Testis (tissue), 2 donors: Measurements from ENCODE around the gene FOXF2.

Source experiments
- CTCF ChIP-seq, 3 experiments: fragments of 450-650 bp in 2 of 3; fragments of 200-600 bp in 1 of 3; sonication (generic) in 1 of 3; IDR thresholded peaks; one replicate each; pipeline ENCODE4 v1.5.1; 2016 to 2019; ENCODE audit warnings: antibody characterized with exemption in 3 of 3, mild to moderate bottlenecking in 2 of 3, moderate library complexity in 1 of 3
- POLR2A ChIP-seq: fragments of 450-650 bp; IDR thresholded peaks from one replicate; pipeline ENCODE4 v1.6.1; 2017; ENCODE audit warnings: antibody characterized with exemption, mild to moderate bottlenecking, moderate library complexity

- no peak for TF ChIP-seq CTCF (IDR thresholded peaks at IDR 0.05)
- no peak for TF ChIP-seq POLR2A
Measured at GRCh38 chr6:1438471-1438881, 49.1 kb downstream of the FOXF2 start.
